Panc1 (cell line): Measurements from ENCODE around the gene MTSS2. TPM values are rescaled to one million over a fixed set of nuclear protein-coding genes. Genes with fewer than 3 reads are reported as not detected.

Source experiments
- ATAC-seq: fragments of 200-7000 bp; cut with Tn5 transposase; 2 replicates; pipeline ENCODE4 v1.9.1; 2020; ENCODE audit warnings: mild to moderate bottlenecking, moderate library complexity
- BruUV-seq: library from RNA; stranded (reverse); fragments of 400-500 nt; replicated peaks from 2 replicates; lab custom pipeline; 2021; lab: Mats Ljungman, UMichigan
- CTCF ChIA-PET: fragments of 300-600 bp; sonication (Branson Sonifier 250); formaldehyde crosslinking; loops from one replicate; lab custom pipeline; 2022; ENCODE audit warnings: antibody characterized with exemption; lab: Charles Lee
- POLR2A ChIA-PET: fragments of 300-600 bp; sonication (Branson Sonifier 250); formaldehyde crosslinking; loops from one replicate; lab custom pipeline; 2022; ENCODE audit warnings: antibody characterized with exemption; lab: Charles Lee
- DNase-seq: peaks from one replicate; pipeline ENCODE4 v3.0.0-alpha.2; 2010; ENCODE audit warnings: low read depth, low spot score
- H3K27ac ChIP-seq: 2 replicates; pipeline ENCODE4 v1.5.1; 2011; ENCODE audit warnings: mild to moderate bottlenecking, low read length, inconsistent platforms
- H3K27me3 ChIP-seq: fragments of 200-500 bp; sonication (Bioruptor generic); 2 replicates; pipeline ENCODE4 v1.6.0; 2014; ENCODE audit warnings: low read length, inconsistent platforms; ENCODE audit not compliant: control insufficient read depth, insufficient read depth
- H3K36me3 ChIP-seq: fragments of 200-500 bp; sonication (Bioruptor generic); 2 replicates; pipeline ENCODE4 v1.5.1; 2014; ENCODE audit warnings: inconsistent platforms, mild to moderate bottlenecking, low read length, moderate library complexity; ENCODE audit not compliant: control insufficient read depth, insufficient read depth
- H3K4me1 ChIP-seq: 2 replicates; pipeline ENCODE4 v1.5.1; 2011; ENCODE audit warnings: inconsistent platforms, mild to moderate bottlenecking, low read length, moderate library complexity; ENCODE audit not compliant: control insufficient read depth, insufficient read depth
- H3K4me3 ChIP-seq, 2 experiments: 2 replicates each; pipeline ENCODE4 v1.5.1; 2011 to 2012; ENCODE audit warnings: low read depth in 2 of 2, low read length in 2 of 2, mild to moderate bottlenecking in 2 of 2, inconsistent platforms in 1 of 2, moderate library complexity in 1 of 2
- H3K9me3 ChIP-seq: fragments of 200-500 bp; sonication (Bioruptor generic); 2 replicates; pipeline ENCODE4 v1.5.1; 2014; ENCODE audit warnings: low read depth, mild to moderate bottlenecking, inconsistent platforms, low read length, moderate library complexity; ENCODE audit not compliant: control insufficient read depth, insufficient read depth
- POLR2AphosphoS5 ChIP-seq: IDR thresholded peaks from 2 replicates; pipeline ENCODE4 v1.6.1; 2012; ENCODE audit warnings: mild to moderate bottlenecking, low read depth, low read length, moderate library complexity
- REST ChIP-seq, 2 experiments: IDR thresholded peaks; 2 replicates each; pipeline ENCODE4 v1.6.1; 2011 to 2012; ENCODE audit warnings: low read depth in 2 of 2, control low read depth in 1 of 2, low read length in 1 of 2, mild to moderate bottlenecking in 1 of 2, moderate library complexity in 1 of 2; ENCODE audit not compliant: insufficient read depth in 1 of 2
- SIN3A ChIP-seq: IDR thresholded peaks from 2 replicates; pipeline ENCODE4 v1.6.1; 2012; ENCODE audit warnings: low read depth, mild to moderate bottlenecking, low read length, moderate library complexity, borderline replicate concordance; ENCODE audit not compliant: insufficient read depth
- TCF7L2 ChIP-seq: IDR thresholded peaks from 2 replicates; pipeline ENCODE4 v1.6.1; 2011; ENCODE audit warnings: mild to moderate bottlenecking, low read depth, low read length, inconsistent platforms
- in situ Hi-C: cut with HindIII; loops from 2 replicates; pipeline ENCODE4 v1.10.0; 2016; ENCODE audit warnings: low sequenced_read_pairs, low pct_unique_long_range_greater_than_20kb
- intact Hi-C: fragments of 100-400 bp; cut with micrococcal nuclease; formaldehyde crosslinking; loops from one replicate; pipeline ENCODE4 v1.10.0; 2022; ENCODE audit not compliant: unreplicated experiment
- total RNA-seq: library from RNA; stranded (reverse); gene quantifications from one replicate; pipeline ENCODE4 v1.2.1, GENCODE V29; 2021; ENCODE audit not compliant: unreplicated experiment
- TF ChIP-seq, protein P1 (sequence below): fragments of 450-650 bp; IDR thresholded peaks from 2 replicates; pipeline ENCODE4 v1.5.1; 2017; ENCODE audit warnings: mild to moderate bottlenecking

The MTSS2 gene
- total RNA-seq, 1 experiment from 2014 or later = 55.7 TPM

- ChIA-PET CTCF (no interaction called here), POLR2A (no interaction called here)
- H3K27me3 ChIP-seq = no peaks in the 10 kb centered on the region
- no peak for TF ChIP-seq SIN3A
- no peak for TF ChIP-seq TCF7L2
- no peak for TF ChIP-seq REST (IDR thresholded peaks at IDR 0.05; ENCODE audit: insufficient read depth in 1 of 2, low read depth in 2 of 2, low read length in 1 of 2)
- no TSS peak for BruUV-seq
- in situ Hi-C loops (no loop called here), intact Hi-C loops (loop anchor here (5.0 kb wide), 1 partner anchor 53 kb away; no protein-coding TSS in a partner anchor)
- H3K4me3 ChIP-seq = no peak overlapping the region
- DNase-seq = no peak
- no peaks in the 10 kb centered on the region for H3K36me3 ChIP-seq
- ATAC-seq = no peak
- peaks cover 25% of the 10 kb centered on the region for H3K4me1 ChIP-seq
- no peaks in the 10 kb centered on the region for H3K9me3 ChIP-seq
- H3K27ac ChIP-seq = no peak overlapping the region
Observed at GRCh38 chr16:70698901-70699300, 13.0 kb upstream of the MTSS2 start.

GRCh38 chr16:70697594-70698170 lies 11.8 kb upstream of the MTSS2 start:
- BruUV-seq = no TSS peak
- POLR2A ChIA-PET = interaction anchor here (0.5 kb wide), 1 partner anchor 104 kb away, joined by 3 read pairs; the partner anchor contains the start of gene VAC14
- Histone ChIP-seq H3K9me3 (no peaks in the 10 kb centered on the region), H3K4me1 (peaks cover 30% of the 10 kb centered on the region), H3K27me3 (no peaks in the 10 kb centered on the region), H3K27ac (no peak overlapping the region), H3K36me3 (no peaks in the 10 kb centered on the region), H3K4me3 (no peak overlapping the region)
- in situ Hi-C loops (no loop called here), intact Hi-C loops (loop anchor here (5.0 kb wide), 1 partner anchor 55 kb away; no protein-coding TSS in a partner anchor)
- TF ChIP-seq SIN3A (no peak), POLR2AphosphoS5 (no peak), TCF7L2 (no peak), REST (IDR thresholded peaks at IDR 0.05; ENCODE audit: insufficient read depth in 1 of 2, low read depth in 2 of 2, low read length in 1 of 2) (no peak)
- TF ChIP-seq, protein P1, sequence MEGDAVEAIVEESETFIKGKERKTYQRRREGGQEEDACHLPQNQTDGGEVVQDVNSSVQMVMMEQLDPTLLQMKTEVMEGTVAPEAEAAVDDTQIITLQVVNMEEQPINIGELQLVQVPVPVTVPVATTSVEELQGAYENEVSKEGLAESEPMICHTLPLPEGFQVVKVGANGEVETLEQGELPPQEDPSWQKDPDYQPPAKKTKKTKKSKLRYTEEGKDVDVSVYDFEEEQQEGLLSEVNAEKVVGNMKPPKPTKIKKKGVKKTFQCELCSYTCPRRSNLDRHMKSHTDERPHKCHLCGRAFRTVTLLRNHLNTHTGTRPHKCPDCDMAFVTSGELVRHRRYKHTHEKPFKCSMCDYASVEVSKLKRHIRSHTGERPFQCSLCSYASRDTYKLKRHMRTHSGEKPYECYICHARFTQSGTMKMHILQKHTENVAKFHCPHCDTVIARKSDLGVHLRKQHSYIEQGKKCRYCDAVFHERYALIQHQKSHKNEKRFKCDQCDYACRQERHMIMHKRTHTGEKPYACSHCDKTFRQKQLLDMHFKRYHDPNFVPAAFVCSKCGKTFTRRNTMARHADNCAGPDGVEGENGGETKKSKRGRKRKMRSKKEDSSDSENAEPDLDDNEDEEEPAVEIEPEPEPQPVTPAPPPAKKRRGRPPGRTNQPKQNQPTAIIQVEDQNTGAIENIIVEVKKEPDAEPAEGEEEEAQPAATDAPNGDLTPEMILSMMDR = no peak
- ATAC-seq = no peak
- DNase-seq = no peak
- CTCF ChIA-PET = no interaction called here
